HG03469 (cell line): ENCODE data around the gene FAM200A.
A peak's percentile ranks its signal among the peaks of the same experiment; 100 is the strongest.
"Not testable (repeated sequence)": the region's sequence is repeated elsewhere in the genome, so short reads cannot be mapped to it uniquely, and the experiment has no call there.

Experiments
- ATAC-seq: cut with Tn5 transposase; IDR thresholded peaks from one replicate; pipeline ENCODE4 v1.9.1; 2021; ENCODE audit warnings: mild to moderate bottlenecking, moderate library complexity, moderate number of reproducible peaks; ENCODE audit not compliant: unreplicated experiment

Gene FAM200A

DNA sequence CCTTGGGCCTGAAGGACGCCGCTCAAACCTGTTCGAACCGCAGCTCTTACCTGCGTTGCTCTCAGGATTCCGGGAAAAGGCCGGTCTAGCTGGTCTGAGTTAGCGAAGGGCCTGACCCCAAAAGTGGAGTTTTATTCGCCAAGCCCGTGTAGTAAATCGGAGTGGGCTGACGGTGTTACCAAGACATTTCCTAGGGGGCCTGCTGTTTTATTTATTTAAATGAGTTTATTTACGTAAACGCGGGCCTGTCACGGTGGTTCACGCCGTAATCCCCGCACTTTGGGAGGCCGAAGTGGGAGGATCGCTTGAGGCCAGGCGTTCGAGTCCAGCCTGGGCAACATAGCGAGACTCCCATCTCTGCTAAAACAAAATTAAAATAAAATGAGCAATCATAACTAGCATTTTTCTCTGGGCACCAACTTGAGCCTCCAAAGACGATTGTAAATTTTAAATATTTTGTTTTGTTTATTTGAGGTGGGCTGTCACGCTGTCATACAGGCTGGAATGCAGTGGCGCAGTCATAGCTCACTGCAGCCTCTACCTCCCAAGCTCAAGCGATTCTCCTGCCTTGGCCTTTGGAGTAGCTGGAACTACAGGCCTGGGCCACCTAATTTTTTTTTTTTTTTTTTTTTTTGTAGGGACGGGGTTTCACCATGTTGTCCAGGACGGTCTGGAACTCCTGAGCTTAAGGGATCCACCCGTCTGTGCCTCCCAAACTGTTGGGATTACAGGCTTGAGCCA, 7.4 kb upstream of the FAM200A start:
- no peak for ATAC-seq

DNA sequence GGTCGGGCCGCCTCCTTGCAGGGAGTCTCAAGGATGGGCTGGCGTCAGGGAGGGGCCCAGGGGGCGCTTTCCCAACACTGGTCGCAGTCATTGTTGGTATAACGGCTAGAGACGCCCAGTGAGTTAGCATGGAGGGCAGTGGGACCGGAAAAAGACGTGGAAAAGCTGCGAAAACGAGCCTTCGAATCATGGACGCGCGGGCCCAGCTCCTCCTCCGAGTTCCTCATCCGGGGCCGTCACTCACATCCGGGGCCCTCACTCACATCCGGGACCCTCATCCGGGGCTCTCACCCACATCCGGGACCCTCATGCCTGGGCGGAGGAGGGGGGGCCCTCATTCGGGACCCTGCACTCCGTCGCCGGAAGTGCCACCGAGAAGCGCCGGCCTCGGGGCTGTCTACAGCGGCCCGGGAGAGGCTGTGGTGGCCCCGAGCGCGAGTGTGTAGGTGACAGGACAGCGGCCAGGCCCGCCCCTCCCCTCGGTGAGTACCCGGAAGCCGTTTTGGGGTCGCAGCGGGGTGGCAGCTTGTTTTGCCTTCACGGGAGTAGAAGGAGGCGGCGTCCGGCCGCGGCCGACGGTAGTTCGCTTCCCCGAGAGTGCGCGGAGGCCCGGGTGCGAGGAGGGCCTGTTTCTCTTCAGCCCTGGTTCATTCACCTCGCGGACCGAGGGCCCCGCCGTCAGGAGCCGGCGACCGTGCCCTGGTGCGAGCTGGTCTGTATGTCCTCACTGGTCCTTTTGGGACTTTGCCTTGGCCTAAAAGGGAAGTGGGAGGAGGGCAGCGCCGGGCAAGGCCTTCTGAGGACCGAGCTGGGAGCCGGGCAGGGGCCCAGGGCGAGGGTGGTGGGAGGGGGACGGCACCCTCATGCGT, 6.6 kb upstream of the FAM200A start, which contains the start of gene ZNF655:
Gene ZNF655 (plus strand): TSS at position 337 of the 869 bp plus-strand sequence. CDS start 1,918 bp downstream, outside the sequence.
- peak; percentile 42 for ATAC-seq

DNA sequence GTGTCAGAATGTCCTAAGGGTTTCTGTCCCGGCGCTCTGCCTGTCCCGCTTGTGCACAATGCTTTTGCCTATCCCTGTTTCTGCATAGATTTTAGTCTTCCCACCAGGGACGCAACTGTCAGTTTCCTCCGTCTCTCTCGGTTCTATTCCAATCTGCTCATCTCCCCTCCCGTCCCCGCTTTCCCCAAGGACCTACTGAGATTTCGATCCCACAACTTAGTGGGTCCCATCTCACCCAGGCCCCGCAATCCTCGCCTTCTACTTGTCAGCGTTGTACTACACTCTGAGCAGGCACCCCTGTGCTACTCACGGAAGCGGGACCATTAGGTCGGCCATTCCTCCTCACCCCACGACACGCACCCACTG, 6.0 kb upstream of the FAM200A start:
- ATAC-seq: peak; percentile 18

DNA sequence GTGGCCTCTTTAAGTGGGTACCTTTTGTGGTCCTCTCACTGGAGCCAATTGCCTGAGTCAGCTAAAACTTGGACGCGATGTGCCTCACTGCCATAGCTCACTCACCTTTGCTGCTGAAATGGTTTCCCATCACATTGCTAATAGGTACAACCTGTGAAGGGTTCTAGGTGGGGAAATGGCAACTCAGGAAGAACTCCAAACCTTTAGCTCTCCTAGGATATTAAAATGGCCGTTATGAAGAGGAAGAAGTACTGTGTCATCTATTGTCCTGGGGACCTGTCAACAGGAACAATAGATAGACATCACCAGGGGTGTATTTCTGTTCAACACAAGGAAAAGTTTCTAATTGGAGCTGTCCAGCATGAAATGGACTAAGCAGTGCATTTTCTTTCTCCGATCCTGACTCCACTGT, 5.3 kb upstream of the FAM200A start:
- no peak for ATAC-seq

DNA sequence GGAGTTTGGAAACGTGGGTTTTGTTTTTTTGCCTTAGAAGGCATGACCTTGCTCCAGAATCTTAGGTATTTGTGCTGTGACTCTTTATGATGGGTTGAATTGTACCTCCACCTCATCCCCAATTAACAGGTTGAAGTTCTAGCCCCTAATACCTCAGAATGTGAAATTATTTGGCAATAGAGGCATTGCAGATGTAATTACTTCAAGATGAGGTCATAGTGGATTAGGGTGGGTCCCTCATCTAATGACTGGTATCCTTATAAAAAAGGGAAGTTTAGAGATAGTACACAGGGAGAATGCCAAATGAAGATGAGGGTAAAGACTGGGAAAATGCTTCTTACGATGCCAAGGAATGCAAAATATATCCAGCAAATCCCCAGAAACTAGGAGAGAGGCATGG, 3.0 kb upstream of the FAM200A start:
- ATAC-seq: no peak

DNA sequence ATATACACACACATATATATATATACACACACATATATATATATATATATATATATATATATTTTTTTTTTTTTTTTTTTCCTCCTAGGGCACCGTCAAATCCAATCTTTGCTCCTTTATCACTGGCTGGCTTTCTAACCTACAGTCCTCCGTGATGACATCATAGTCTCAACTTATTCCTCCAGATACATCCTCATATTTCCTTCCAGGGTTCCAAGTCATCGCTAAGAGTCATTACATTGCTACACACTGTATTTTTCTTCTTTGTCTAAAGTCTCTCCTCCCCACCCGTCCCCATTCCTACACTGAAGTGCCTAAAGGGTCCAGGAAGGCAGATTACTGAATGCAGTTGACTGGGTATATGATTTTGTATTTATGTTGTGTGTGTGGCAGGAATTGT, 1.1 kb upstream of the FAM200A start:
- ATAC-seq: no peak

DNA sequence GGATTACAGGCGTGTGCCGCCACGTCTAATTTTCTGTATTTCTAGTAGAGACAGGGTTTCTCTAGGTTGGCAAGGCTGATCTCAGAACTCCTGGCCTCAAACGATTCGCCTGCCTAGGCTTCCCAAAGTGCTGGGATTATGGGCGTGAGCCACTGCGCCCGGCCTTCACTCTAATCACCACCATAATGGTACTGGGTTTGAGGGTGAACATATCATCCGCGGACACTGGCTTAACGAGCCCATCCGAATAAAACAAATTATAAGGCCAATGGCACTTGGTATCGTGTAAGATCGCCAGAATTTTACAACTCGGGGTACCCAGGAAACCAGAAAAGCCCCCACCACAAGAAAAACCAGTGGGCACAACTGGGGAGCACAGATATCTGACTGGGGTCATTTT, 580 bp downstream of the FAM200A start:
- ATAC-seq: no peak

DNA sequence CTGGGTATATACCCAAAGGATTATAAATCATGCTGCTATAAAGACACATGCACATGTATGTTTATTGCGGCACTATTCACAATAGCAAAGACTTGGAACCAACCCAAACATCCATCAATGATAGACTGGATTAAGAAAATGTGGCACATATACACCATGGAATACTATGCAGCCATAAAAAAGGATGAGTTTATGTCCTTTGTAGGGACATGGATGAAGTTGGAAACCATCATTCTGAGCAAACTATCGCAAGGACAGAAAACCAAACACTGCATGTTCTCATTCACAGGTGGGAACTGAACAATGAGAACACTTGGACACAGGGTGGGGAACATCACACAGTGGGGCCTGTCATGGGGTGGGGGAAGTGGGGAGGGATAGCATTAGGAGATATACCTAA, 2.4 kb downstream of the FAM200A start:
- not testable (repeated sequence) for ATAC-seq

DNA sequence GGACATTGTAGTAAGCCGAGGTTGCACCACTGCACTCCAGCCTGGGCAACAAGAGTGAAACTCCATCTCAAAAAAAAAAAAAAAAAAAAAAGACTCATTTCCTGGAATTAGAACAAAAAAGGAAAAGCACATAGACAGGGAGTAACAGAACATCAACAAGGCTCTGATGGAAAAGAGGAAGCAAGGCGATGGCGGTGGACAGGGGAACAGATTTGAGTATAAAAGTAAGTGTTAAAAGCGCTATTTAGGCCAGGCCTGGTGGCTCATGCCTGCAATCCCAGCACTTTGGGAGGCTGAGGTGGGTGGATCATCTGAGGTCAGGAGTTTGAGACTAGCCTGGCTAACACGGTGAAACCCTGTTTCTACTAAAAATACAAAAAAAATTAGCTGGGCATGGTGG, 6.6 kb downstream of the FAM200A start:
- ATAC-seq: not testable (repeated sequence)

DNA sequence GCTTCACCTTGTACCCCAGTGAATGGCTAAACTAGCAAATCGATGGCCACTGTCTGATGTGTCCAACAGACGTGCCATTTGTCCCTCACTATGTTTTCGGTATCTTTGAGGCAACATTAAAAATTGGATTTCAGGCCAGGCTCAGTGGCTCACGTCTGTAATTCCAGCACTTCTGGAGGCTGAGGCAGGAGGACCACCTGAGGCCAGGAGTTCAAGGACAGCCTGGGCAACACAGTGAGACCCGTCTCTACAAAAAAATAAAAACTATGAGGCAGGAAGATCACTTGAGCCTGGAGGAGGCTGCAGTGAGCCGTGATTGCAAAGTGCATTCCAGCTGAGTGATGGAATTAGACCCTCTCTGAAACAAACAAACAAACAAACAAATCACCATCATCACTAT, 8.0 kb downstream of the FAM200A start:
- ATAC-seq: no peak

DNA sequence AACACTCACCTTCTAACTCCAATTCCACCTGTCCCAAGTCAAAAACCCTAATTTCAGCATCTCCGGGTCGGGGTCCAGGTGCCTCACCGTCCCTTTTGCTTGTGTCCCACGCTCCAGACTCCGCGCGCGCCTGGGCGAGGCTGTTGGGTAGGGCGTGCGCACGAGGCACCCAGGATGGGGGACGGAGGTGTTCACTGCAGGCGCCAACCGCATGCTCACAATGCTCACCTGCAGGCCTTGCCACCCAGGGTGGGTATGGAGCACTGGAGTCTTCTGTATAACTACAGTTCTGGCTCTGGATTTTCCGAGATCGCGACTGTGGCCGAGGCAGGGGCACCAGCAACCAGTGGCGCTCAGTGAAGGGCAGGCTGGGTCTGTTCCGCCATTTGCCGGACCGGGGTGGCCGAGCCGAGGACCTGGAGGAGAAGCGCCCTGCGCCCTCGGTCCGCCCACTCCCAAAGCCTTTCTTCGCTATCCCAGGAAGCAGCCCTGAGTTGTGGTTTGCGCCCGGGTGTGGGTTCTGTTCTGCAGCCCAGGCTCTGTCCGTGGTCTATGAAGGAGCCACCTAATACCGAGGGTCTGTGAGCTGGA, 8.7 kb downstream of the FAM200A start:
- no peak for ATAC-seq

DNA sequence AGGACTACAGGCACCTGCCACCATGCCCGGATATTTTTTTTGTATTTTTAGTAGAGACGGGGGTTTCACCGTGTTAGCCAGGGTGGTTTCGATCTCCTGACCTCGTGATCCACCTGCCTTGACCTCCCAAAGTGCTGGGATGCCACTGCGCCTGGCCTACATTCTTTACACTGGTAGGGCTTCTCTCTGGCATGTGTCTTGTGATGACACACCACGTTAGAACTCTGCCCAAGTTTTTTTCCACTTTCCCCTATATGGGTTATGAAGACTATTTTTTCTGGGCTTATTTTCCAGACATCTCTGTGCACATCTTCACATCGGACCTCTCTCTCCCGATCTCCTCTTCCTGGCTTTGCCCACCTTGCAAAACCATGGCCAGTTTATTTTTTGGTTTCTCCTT, 10.7 kb downstream of the FAM200A start:
- no peak for ATAC-seq

DNA sequence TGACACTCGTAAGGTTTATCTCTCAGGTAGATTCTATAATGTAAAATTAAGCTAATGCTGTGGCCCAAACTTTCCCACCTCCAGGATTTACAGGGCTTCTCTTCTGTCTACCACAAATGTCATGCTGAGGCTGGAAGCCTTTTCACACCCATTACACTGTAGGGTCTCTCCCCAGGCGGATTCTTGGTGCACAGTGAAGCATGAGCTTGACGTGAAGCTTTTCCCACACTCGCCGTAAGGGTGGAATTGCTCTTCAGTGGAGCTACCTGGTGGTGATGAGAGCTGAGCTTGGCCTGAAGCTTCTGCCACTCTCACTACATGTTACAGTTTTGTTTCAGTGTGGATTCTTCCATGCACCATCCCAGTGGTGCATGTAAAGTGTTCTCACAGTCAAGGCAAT, 11.4 kb downstream of the FAM200A start:
- ATAC-seq: no peak

DNA sequence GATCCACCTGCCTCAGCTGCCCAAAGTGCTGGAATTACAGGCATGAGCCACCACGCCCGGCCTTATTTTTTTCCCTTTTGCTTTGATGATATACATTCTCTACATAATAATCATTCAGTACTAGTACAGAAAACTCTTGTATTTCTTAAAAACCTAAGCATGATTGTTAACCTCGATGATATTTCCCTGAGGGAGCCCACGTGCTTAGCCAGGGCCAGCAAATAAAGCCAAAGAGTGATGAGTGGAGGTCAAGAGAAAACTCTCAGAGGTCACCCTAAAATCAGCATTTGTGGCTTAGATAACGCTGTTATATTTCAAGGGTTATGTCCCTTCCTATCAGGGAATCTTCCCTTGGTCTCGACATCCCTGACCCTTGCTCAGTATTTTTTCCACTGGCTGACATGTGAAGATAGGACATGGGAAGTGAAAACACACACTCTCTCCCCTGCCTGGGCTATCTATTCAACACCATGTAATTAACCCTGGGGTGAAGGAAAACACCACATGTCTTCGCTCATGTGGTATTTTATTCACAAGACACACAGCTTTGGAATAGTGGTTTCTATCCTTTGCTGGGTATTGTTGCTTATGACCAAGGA, 12.6 kb downstream of the FAM200A start:
- no peak for ATAC-seq

DNA sequence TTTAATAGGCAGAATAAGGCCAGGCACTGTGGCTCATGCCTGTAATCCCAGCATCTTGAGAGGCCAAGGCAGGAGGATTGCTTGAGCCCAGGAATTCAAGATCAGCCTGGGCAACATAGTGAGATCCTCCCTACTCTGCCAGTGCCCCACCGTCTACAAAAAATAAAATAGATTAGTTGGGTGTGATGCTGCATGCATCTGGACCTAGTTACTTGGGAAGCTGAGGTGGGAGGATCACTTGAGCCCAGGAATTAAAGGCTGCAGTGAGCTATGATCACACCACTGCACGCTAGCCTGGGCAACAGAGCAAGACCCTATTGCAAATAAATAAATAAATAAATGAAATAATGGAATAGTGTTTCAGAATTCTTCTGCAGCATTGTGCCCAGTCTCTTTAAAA, 16.2 kb downstream of the FAM200A start:
- no peak for ATAC-seq

DNA sequence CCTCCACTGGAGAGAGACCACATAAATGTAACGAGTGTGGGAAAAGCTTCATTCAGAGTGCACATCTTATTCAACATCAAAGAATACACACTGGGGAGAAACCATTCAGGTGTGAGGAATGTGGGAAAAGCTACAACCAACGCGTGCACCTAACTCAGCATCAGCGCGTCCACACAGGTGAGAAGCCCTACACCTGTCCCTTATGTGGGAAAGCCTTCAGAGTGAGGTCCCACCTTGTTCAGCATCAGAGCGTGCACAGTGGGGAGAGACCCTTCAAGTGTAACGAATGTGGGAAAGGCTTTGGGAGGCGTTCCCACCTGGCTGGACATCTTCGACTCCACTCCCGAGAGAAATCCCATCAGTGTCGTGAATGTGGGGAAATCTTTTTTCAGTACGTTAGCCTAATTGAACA, 20.6 kb downstream of the FAM200A start:
- ATAC-seq: no peak

DNA sequence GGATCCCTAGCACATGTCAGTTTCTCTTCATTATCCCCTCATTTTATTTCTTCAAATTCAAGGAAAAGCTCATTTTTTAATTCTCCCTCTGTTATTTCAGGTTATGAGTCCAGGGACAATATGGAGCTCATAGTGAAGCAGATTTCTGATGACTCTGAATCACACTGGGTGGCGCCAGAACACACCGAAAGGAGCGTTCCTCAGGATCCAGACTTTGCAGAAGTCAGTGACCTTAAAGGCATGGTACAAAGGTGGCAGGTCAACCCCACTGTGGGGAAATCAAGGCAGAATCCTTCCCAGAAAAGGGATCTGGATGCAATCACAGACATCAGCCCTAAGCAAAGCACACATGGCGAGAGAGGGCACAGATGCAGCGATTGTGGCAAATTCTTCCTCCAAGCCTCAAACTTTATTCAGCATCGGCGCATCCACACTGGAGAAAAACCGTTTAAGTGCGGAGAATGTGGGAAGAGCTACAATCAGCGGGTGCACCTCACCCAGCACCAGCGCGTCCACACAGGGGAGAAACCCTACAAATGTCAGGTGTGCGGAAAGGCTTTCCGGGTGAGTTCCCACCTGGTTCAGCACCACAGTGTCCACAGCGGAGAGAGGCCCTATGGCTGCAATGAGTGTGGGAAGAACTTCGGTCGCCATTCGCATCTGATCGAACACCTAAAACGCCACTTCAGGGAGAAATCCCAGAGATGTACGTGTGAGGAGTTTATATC, 26.0 kb downstream of the FAM200A start:
- no peak for ATAC-seq

DNA sequence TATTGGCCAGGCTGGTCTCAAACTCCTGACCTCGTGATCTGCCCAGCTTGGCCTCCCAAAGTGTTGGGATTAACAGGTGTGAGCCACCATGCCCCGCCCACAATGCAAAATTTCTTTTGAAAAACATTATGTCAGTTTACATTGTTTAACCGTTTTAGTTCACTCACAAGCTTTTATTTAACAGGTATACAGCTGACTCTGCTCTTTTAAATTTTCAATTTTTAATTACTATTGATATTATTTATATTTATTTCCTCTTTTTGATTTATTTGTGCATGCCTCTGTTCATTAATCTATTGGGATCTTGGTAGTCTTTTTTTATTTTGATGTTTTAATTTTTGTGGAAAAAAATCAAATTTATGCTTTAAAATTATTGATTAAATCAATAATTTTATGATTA, 30.5 kb downstream of the FAM200A start:
- no peak for ATAC-seq

DNA sequence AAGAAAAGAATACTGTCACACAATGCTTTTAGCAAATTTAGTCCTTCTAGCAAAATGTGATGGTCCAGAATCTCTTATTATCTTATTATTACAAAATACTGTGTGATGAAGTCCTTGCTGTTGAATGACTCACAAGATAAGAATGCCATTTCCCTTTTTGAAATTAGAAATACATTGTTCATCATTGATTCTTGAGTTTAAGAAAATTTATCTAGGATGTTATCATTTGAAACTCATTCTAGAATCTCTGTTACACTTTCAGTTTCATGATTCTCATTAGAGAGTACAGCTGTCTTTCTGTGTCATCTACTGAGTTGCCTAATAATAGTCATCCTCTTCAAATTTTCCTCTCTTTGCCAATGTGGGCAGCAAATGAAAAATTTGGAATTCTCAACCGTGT, 37.9 kb downstream of the FAM200A start:
- no peak for ATAC-seq

DNA sequence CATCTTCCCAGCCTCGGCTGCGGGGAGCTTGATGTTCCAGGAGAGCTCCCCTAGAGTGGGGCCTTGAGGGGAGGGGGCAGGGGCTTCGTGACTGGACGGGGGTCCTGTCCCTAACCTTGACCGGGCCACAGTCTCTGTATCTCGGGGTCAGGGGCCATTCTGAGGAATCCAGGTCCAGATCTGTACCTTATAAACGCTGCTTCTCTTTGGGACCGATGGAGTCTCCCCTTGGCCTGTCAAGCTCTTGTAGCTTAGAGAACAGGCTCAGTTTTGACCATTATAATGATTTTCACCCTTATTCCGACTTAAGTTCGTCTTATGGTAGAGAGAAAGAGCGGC, 46.6 kb downstream of the FAM200A start:
- ATAC-seq: no peak
